Urothelium cell line (cell line): ENCODE results near the gene TYROBP.
"Not testable (repeated sequence)": the region's sequence is repeated elsewhere in the genome, so short reads cannot be mapped to it uniquely, and the experiment has no call there.

Source experiments
- DNase-seq: peaks from one replicate; pipeline ENCODE4 v3.0.0; 2011; ENCODE audit warnings: low spot score, mixed read lengths
- FAIRE-seq: peaks from 2 replicates; lab custom pipeline; 2011; peaks lifted over from hg19 to GRCh38; lab: Jason Lieb, UNC

The TYROBP gene

DNA sequence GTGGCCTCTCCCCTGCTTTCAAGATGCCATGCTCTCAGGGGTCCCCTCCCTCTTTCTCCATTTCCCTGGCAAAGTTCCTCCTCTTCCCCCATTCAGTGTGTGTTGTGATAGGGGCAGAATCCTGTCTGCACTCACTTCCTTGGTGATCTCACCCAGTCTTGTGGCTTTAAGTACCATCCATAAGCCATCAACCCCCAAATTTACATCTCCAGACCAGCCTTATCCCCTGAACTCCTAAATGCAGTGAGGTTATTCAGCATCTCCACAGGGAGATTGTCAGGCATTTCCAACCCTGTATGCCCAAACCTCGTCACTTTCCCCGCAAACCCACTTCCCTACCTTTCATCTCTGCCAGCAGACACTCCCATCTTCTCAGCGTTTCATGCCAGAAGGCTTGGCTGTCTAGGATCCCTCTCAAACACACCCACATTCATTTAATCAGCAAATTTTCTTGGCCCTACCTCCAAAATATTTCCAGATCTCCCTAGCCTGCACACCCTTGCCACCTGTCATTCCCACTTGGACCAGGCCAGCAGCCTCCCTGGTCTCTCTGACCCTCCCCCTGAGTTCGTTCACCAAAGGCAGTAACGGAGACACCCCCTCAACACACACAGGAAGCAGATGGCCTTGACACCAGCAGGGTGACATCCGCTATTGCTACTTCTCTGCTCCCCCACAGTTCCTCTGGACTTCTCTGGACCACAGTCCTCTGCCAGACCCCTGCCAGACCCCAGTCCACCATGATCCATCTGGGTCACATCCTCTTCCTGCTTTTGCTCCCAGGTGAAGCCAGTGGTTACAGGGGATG lies 6.0 kb downstream of the TYROBP start, which contains the start of gene HCST:
HCST (plus strand) TSS at position 676 of the 808 bp plus-strand sequence; CDS start at position 741, 65 bp downstream.
- DNase-seq (peak; percentile 41), FAIRE-seq (no peak)

DNA sequence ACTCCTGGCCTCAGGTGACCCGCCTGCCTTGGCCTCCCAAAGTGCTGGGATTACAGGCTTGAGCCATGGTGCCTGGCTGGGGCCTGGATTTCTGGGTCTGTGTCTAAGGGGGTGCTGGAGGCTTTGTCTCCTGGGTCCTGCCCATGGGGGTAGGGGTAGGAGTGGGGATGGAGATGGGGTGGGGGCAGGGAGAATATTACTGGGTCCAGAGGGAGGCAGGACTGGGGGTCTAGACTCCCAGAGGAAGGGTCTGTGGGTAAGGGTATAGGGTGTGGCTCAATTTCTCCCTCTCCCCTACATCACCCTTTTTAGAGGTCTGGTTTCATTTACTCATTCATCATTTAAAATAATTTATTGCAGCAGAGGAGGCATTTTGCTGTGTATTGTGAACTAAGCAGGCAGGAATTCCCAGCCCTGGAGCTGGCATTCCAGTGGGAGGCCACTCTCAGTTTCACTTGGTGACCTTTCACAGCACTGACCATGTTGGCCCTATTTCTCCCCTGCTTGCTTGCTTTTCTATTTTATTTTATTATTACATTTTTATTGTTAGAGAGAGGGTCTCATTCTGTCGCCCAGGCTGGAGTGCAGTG lies 6.9 kb downstream of the TYROBP start:
- DNase-seq (no peak), FAIRE-seq (no peak)

DNA sequence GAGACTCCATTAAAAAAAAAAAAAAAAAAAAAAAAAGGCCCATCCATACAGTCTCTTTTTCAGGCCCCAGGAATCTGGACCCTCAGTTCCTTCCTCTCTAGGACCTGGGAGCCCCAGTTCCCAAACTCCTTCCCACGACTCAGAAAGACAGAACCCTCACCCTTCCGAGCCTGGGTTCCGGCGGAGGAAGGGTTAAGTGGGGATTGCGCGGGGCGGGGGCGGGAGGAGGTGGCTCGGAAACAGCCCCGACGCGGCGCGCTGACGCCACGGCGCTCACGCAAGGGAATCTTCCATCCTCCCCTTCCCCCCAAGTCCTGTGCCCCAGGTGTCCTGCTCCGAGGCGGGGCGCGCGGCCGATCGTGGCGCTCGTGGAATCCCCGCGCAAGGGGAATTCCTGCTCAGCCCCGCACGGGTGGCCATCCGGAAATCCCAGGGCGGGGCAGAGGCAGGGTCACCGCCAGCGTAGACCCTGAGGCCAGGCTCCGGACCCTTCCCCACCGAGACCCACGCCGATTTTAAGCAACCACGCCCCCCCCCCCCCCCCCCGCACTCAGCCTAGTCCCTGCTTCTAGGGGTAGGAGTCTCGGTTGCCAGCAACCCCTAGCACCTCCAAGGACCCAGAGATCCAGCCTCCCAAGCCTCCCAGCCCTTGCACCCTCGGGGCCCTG lies 8.4 kb downstream of the TYROBP start:
- FAIRE-seq, result peak; percentile 97
- DNase-seq, result peak; percentile 93

DNA sequence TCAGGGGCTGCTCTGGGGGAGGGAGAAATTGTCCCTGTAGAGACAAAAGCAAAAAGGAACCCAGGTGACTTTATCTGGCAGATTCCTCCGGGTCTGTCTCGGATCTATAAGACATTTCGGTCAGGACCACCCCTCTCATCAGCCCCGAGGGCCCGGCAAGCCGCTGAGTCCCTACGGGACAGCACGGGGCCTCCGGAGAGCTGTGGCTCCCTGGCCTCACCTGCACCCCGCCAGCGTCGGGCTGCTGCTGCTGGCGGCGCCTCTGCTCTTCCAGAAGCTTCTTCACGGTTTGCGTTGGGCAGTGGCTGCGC lies 9.6 kb downstream of the TYROBP start:
- no peak for DNase-seq
- no peak for FAIRE-seq

DNA sequence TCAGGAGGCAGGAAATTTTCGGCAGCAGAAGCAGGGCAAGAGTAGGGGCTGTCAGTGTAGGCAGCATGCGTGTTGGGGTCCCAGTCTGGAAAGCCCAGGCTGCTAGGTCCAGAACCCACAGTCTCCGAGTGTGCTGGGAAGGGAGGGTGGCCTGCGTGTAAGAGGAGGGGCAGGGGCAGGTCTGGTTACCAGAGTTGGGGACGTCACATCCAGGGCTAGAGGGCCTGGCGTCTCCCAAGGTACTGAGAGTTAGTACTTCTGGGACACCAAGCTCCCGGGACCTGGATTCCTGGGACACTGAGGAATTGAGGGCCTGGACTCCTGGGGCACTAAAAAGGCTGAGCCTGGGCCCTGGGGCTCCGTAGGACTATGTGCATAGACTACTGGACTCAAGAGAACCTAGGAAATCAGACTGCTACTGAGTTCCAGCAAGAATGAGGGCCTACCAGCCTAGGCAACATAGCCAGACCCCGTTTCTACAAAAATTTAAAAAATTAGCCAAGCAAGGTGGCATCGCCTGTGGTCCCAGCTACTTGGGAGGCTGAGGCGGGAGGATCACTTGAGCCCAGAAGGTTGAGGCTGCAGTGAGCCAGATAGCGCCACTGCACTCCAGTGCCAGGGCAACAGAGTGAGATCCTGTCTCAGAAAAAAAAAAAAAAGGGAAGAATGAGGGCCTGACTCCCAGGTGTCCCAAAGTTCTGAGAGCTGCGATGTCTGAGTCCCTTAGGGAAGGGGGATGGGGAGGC lies 10.2 kb downstream of the TYROBP start:
- no peak for DNase-seq
- FAIRE-seq, result no peak

DNA sequence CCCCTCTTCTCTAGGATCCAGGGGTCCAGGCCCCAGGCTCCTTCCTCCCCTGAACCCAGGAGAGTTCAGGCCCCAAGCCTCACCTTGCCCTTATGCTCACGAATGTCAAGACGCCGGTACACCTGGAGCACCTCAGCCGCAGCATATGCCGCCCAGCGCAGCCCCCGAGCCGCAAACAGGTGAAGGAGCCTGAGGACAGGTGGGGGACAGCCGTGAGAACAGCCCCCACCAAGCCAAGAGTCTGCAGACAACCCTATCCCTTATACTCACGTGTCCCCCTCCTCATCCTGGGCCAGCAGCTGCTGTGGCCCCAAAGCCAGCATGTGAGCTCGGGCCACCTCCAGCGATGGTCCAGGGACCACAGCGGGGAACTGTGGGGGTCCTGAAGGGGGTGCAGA lies 11.5 kb downstream of the TYROBP start:
- FAIRE-seq, result no peak
- no peak for DNase-seq

DNA sequence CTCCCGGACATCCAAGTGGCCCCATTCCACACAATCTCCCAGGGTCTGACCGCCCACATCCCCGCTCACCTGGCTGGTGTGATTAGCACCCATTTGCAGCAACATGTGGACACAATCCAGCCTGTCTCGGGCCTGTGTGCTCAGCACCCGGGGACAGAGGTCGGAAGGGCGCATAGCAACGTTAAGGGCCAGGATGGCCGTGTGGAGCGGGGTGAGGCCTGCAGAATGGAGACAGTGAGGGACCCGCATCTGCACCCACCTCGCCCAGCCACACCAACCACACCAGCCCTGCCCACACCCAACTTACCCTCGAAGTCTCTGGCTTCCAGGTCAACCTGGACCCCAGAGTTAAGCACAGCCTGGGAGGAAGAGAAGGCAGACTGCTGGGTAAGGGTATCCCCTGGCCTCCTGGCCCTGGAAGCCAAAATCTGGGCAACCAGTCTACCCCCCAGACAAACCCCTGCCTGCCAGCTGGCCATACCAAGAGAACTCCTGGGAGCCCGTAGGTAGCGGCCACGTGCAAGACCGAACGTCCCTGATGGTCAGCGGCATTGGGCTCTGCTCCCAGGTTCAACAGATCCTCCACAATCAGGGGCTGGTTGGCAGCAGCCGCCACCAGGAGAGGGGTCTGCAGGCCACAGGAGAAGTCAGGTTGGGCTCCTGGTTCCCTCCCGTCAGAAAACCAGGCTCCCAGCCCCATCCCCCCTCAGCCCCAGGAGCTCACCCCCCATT lies 12.0 kb downstream of the TYROBP start:
- FAIRE-seq (no peak), DNase-seq (no peak)

DNA sequence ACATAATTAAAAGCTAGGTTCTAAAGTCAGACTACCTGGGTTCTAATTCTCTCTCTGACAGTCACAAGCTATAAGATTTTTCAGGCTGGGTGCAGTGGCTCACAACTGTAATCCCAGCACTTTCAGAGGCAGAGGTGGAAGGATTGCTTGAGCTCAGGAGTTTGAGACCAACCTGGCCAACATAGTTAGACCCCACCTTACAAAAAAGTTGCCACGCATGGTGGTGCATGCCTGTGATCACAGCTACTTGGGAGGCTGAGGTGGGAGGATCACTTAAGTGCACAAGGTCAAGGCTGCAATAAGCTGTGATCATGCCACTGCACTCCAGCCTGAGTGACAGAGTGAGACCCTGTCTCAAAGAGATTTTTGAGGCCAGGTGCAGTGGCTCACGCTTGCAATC lies 13.8 kb downstream of the TYROBP start:
- no peak for DNase-seq
- no peak for FAIRE-seq

DNA sequence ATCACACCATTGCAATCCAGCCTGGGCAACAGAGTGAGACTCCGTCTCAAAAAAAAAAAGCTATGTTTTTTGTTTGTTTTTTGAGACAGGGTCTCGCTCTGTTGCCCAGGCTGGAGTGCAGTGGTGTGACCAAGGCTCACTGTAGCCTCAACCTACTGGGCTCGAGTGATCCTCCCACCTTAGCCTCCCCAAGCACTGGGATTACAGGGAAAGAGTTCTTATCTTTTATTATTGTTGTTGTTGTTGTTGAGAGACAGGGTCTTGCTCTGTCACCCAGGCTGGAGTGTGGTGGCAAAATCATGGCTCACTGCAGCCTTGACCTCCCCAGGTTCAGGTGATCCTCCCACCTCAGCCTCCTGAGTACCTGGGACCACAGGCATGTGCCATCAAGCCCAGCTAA lies 16.3 kb downstream of the TYROBP start:
- not testable (repeated sequence) for FAIRE-seq, DNase-seq

DNA sequence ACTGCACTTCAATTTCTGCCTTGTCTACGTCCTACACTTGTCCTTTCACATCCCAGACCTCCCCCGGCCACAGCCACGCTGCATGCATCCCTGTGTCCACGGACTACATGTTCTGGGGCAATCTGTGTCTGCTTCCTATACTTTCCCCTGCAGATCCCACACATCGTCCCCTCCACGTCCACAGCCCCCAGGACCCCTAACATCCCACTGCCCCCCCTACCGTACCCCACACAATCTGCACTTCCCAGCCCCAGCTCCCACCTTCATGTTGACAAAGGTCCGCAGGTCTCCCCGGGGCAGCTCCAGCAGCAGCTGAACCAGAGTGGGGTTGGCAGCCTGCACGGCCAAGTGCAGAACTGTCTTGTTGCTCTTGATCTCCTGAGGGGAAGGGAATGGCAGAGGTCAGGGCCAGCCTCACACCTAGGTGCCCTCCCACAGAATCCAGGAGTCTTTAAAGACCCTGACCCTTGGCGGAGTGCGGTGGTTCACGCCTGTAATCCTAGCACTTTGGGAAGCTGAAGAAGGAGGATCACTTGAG lies 17.9 kb downstream of the TYROBP start:
- FAIRE-seq (no peak), DNase-seq (no peak)

DNA sequence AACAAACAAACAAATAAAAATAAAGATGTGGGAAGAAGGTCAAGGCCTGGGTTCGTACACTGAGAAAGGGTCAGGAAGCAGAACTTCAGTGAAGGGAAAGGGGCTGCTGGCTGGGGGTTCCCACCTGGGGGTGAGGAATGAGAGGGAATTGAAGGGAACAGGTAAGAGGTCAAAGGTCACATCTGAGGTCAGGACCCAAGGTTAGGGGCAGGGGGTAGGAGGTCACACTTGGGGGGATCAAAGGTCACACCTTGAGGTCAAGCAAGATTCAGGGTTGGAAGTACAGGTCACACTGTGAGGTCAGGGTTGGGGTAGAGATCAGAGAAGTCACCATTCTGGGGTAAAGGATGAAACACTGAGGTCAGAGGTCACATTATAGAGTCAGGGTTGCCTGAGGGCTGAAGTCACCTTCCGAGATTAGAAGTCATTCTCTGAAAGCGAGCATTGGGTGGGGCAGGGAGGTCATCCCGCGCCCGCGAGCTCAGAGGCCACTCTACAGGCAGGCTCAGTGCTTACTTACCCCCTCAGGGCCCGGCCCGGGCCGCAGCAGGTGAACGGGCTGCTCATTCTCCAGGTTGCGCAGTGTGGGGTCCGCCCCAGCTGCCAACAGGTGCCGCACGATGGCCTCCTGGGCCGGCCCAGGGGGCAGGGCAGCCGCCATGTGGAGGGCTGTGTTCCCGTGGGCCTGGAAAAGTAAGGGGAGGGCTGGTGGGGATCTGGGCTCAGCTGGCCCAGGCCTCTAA lies 18.6 kb downstream of the TYROBP start:
- FAIRE-seq, result no peak
- DNase-seq, result no peak

DNA sequence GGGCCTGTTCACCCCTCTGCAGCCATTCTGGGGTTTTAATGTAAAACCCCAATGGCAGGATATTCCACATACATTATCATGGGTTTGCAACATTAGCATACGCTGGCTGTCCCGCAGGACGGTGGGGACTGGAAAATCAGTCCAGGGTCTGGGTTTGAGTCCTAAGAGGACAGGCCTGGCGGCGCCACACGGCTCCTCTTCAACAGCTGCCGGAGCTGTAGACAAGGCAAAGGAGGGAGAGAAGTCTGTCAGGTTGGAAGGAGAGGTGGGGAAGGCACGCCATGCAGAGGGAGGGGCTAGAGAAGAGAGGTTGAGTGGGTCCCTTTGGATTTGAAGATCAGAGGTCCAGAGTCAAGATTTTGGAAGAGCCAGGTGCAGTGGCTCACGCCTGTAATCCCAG lies 19.7 kb downstream of the TYROBP start:
- FAIRE-seq (no peak), DNase-seq (no peak)

DNA sequence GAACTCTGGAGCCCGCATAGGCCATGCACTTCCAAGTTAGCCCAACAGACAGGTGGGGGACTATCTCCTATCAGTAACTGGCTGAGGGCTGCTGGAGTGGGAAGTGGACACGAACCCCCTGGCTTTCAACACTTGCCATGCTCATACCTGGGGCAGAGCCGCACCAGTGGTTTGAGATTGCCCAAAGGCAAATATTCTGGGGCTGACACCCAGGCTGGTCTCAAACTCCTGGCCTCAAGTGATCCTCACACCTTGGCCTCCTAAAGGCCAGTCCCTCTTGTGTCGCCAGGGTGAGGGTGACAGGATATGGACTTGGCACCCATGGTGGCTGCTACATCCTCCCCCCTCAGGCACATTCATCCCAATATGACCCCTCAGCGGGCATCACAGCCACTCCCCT lies 20.9 kb downstream of the TYROBP start:
- FAIRE-seq (no peak), DNase-seq (no peak)

DNA sequence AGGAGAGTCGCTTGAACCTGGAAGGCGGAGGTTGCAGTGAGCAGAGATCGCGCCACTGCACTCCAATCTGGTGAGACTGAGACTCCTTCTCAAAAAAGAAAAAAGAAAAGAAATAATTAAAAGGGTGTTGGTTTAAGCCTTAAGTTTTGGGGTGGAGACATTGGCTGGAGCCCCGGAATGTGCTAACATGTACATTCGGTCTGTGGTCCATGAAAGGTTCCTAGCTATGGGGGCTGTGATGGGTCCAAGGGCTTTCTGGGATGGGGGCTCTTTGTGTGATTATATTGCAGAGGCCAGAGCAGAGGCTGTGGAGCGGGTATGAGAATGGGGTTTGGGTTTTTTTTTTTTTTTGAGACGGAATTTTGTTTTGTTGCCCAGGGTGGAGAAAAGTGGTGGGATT lies 22.2 kb downstream of the TYROBP start:
- no peak for FAIRE-seq
- no peak for DNase-seq

DNA sequence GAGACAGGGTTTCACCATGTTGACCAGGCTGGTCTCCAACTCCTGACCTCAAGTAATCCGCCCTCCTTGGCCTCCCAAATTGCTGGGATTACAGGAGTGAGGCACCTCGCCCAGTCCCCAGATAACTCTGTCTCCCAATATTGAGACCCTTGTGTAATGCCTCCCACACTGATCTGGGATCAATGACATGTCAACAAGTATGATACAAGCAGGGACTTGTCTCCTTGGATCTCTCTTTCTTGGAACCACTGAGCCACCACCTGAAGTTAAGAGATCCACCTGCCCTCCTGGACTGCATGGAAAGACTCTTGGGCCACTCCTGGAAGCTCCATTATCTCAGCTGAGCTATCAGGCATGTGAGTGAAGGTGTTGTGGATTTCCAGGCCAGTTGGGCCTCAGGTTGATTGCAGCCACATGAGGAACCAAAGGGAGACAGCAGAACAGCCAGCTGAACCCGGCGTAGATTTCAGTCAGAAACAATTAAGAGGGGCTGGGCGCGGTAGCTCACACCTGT lies 22.8 kb downstream of the TYROBP start:
- DNase-seq (no peak), FAIRE-seq (no peak)

DNA sequence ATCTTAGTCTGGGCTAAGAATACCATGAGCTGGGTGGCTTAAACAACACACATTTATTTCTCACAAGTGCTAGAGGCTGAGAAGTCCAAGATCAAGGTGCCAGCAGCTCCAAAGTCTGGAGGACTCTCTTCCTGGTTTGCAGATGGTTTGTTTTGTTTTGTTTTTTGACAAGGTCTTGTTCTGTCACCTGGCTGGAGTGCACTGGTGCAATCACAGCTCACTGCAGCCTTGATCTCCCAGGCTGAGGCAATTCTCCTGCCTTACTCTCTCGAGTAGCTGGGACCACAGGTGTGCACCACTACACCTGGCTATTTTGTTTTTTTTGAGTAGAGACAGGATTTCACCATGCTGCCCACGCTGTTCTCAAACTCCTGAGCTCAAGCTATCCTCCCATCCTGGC lies 24.2 kb downstream of the TYROBP start:
- DNase-seq (no peak), FAIRE-seq (no peak)

DNA sequence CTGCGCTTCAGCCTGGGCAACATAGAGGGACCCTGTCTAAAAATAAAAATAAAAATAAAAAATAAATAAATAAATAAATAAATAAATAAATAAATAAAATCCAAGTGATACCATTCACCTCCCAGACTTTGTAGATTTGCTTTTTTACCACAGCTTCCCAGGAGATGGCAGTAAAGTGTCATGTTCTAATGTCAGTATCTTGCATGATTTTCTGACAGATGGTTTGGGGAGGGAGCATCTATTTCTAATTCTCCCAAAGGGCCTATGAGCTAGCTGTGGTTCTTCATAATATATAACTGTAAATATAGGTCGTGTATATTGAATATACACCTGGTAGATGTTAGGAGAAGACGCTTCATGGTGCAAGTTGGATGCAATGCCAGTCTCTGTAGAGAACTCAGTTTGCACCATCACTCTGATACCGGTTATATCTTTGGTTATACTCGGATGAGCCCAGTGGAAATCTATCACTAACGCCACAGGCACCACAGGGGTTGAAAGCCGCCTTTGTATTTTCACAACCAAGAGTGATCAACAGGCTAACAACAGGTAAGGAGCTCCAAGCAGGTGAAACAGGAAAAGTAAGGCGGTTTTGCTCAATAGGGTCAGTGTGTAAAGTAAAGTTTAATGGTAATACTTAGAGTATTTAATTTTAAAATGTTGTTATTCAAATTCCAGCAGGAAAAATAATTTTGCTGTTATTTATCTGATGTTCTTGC lies 25.8 kb downstream of the TYROBP start:
- DNase-seq (peak; percentile 58), FAIRE-seq (no peak)

DNA sequence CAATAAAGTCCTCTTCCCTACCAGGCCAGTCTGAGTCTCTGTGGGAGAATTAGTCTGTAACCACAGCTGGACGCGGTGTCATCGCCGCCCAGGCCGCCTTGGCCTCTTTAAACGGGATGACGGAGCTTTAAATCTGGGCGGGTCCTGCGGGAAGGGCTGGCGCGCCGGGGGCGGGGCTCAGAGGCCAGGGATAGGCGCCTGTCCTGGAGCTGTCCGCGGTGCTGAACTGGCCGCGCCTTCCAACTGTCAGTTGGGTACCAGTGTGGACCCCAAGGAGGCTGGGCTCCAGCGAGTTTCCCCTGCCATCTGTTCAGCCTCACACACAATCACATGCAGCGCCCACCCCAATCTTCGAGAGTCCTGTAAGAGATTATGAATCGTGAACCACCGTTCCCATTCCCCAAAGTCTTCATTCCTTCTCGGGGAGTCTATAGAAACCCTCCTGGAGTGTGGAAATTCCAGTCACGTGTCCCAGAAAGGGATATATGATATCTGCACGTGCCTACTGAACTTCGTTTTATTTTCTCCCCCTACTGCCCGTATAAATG lies 28.3 kb downstream of the TYROBP start:
- FAIRE-seq (no peak), DNase-seq (peak; percentile 94)

DNA sequence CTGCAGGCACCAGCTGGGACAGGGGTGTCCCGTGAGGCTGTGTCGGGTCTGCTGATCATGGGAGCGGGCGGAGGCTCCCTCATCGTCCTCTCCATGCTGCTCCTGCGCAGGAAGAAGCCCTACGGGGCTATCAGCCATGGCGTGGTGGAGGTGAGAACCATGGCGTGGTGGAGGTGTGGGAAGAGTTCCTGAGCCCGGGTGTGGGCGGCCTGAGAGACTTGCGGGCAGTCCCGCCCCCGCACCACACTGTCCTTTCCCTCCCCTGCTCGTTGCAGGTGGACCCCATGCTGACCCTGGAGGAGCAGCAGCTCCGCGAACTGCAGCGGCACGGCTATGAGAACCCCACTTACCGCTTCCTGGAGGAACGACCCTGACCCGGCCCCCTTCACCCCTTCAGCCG lies 29.0 kb downstream of the TYROBP start:
- DNase-seq (no peak), FAIRE-seq (no peak)
